ENCODE measurements around the gene RPH3AL. TPM values are rescaled to one million over a fixed set of nuclear protein-coding genes. Genes with fewer than 3 reads are reported as not detected.

Gene RPH3AL
- polyA plus RNA-seq, 1 experiment, result 4.0 TPM

DNA sequence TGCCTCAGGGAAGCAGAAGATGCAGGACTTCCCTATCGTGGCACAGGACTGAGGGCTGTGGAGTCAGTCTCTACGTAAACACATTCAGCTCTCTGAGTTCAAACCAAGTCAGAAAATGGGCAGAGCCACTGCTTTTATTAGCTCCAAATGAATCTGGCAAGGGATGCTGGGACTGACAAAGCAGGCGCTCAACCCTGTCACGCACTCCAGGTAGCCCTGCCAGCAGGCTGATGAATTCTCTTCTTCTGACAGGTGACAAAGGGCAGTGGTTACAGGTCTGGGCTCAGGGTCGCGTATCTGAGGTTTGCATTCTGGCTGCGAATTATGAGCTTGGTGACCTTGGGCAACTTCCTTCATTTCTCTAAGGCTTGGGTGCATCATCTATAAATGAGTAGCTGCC is 9.4 kb downstream of the RPH3AL start:
- no peak for DNase-seq (ENCODE audit: low read depth)
- ChIA-PET CTCF (no interaction called here), POLR2A (no interaction called here)
- TF ChIP-seq, protein P1, sequence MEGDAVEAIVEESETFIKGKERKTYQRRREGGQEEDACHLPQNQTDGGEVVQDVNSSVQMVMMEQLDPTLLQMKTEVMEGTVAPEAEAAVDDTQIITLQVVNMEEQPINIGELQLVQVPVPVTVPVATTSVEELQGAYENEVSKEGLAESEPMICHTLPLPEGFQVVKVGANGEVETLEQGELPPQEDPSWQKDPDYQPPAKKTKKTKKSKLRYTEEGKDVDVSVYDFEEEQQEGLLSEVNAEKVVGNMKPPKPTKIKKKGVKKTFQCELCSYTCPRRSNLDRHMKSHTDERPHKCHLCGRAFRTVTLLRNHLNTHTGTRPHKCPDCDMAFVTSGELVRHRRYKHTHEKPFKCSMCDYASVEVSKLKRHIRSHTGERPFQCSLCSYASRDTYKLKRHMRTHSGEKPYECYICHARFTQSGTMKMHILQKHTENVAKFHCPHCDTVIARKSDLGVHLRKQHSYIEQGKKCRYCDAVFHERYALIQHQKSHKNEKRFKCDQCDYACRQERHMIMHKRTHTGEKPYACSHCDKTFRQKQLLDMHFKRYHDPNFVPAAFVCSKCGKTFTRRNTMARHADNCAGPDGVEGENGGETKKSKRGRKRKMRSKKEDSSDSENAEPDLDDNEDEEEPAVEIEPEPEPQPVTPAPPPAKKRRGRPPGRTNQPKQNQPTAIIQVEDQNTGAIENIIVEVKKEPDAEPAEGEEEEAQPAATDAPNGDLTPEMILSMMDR (IDR thresholded peaks at IDR 0.05; ENCODE audit: insufficient read depth, low read depth, low read length), result no peak
- Histone ChIP-seq H3K36me3 (ENCODE audit: control insufficient read depth, insufficient read depth, low read length) (no peaks in the 10 kb centered on the region), H3K4me3 (ENCODE audit: low read depth, low read length) (no peak overlapping the region), H3K27me3 (ENCODE audit: control insufficient read depth, insufficient read depth, low read length) (no peaks in the 10 kb centered on the region)

- Histone ChIP-seq H3K4me3 (ENCODE audit: low read depth, low read length) (no peak overlapping the region), H3K27me3 (ENCODE audit: control insufficient read depth, insufficient read depth, low read length) (0 out of 2 replicates have a peak, but pooled peaks cover 1% of the 10 kb centered on the region), H3K36me3 (ENCODE audit: control insufficient read depth, insufficient read depth, low read length) (no peaks in the 10 kb centered on the region)
- TF ChIP-seq, protein P1 (IDR thresholded peaks at IDR 0.05; ENCODE audit: insufficient read depth, low read depth, low read length), result no peak
- ChIA-PET CTCF (no interaction called here), POLR2A (no interaction called here)
- no peak for DNase-seq (ENCODE audit: low read depth)
Observed at GRCh38 chr17:340074-340473, 12.5 kb downstream of the RPH3AL start.

DNA sequence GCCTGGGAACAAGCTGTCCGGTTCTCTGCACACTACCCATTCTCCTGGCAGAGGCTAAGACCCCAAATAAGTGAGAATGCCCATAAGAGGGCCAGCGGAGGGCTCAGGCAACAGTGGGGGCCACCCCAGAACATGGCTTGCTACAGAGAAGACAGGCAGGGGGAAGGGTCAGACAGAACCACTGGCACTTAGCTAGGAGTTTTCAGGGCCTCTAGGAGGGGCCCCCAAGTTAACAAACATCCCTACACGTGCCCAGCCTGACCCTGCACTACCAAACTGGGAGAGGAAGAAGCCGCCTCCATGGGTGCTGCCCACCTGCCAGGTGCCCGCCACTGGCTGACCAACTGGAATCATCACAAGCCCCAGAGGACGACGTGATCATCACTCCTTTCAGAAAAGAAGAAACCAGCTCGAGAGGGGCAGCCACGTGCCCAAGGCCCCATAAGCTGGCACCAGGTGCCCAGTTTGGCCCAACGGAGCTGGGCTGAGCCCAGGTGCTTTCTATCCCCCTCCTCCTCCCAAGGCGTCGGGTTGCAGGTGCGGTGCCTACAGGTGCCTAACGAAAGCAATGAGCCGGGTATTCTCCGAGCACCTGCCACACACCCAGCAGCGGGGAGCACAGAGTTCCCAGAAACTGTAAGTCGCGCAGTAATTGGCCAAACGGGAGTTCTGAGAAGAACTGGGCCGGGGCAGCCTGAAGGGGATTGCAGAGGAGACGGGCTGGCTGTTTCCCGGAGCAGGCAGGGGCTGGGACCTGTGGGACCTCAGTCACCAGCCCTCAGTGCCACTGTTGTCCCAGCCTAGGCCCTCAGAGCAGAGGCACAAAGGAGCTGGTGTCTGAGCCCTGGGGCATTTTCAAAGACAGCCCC is 13.2 kb downstream of the RPH3AL start:
- H3K36me3 ChIP-seq (ENCODE audit: control insufficient read depth, insufficient read depth, low read length), result no peaks in the 10 kb centered on the region
- H3K27me3 ChIP-seq (ENCODE audit: control insufficient read depth, insufficient read depth, low read length), result 0 out of 2 replicates have a peak, but pooled peaks cover 1% of the 10 kb centered on the region
- no peak overlapping the region for H3K4me3 ChIP-seq (ENCODE audit: low read depth, low read length)
- ChIA-PET POLR2A (no interaction called here), CTCF (no interaction called here)
- TF ChIP-seq, protein P1 (IDR thresholded peaks at IDR 0.05; ENCODE audit: insufficient read depth, low read depth, low read length), result no peak
- no peak for DNase-seq (ENCODE audit: low read depth)

GRCh38 chr17:338442-339192 is 14.0 kb downstream of the RPH3AL start:
- no peak for DNase-seq (ENCODE audit: low read depth)
- Histone ChIP-seq H3K4me3 (ENCODE audit: low read depth, low read length) (no peak overlapping the region), H3K27me3 (ENCODE audit: control insufficient read depth, insufficient read depth, low read length) (0 out of 2 replicates have a peak, but pooled peaks cover 1% of the 10 kb centered on the region), H3K36me3 (ENCODE audit: control insufficient read depth, insufficient read depth, low read length) (no peaks in the 10 kb centered on the region)
- TF ChIP-seq, protein P1 (IDR thresholded peaks at IDR 0.05; ENCODE audit: insufficient read depth, low read depth, low read length), result no peak
- ChIA-PET CTCF (no interaction called here), POLR2A (no interaction called here)

GRCh38 chr17:337866-338265 is 14.7 kb downstream of the RPH3AL start:
- POLR2A ChIA-PET, result no interaction called here
- CTCF ChIA-PET, result no interaction called here
- TF ChIP-seq, protein P1 (IDR thresholded peaks at IDR 0.05; ENCODE audit: insufficient read depth, low read depth, low read length), result no peak
- H3K27me3 ChIP-seq (ENCODE audit: control insufficient read depth, insufficient read depth, low read length), result 0 out of 2 replicates have a peak, but pooled peaks cover 1% of the 10 kb centered on the region
- H3K36me3 ChIP-seq (ENCODE audit: control insufficient read depth, insufficient read depth, low read length), result no peaks in the 10 kb centered on the region
- no peak overlapping the region for H3K4me3 ChIP-seq (ENCODE audit: low read depth, low read length)
- DNase-seq (ENCODE audit: low read depth), result no peak
